GM12873 (cell line): ENCODE results near the gene PPP1R1C.

Experiments
- TF ChIP-seq, protein P1 (sequence below): IDR thresholded peaks from 2 replicates; pipeline ENCODE4 v1.5.1; 2012; ENCODE audit warnings: low read depth, mild to moderate bottlenecking, moderate library complexity, low read length, control low read depth; ENCODE audit not compliant: insufficient read depth; ENCODE audit errors: missing control alignments

PPP1R1C gene

GRCh38 chr2:181989099-181989498 lies 3.4 kb downstream of the PPP1R1C start:
- TF ChIP-seq, protein P1, sequence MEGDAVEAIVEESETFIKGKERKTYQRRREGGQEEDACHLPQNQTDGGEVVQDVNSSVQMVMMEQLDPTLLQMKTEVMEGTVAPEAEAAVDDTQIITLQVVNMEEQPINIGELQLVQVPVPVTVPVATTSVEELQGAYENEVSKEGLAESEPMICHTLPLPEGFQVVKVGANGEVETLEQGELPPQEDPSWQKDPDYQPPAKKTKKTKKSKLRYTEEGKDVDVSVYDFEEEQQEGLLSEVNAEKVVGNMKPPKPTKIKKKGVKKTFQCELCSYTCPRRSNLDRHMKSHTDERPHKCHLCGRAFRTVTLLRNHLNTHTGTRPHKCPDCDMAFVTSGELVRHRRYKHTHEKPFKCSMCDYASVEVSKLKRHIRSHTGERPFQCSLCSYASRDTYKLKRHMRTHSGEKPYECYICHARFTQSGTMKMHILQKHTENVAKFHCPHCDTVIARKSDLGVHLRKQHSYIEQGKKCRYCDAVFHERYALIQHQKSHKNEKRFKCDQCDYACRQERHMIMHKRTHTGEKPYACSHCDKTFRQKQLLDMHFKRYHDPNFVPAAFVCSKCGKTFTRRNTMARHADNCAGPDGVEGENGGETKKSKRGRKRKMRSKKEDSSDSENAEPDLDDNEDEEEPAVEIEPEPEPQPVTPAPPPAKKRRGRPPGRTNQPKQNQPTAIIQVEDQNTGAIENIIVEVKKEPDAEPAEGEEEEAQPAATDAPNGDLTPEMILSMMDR, result no peak

- TF ChIP-seq, protein P1, result no peak
These were observed 5.7 kb downstream of the PPP1R1C start for GRCh38 chr2:181991171-181991885.

DNA sequence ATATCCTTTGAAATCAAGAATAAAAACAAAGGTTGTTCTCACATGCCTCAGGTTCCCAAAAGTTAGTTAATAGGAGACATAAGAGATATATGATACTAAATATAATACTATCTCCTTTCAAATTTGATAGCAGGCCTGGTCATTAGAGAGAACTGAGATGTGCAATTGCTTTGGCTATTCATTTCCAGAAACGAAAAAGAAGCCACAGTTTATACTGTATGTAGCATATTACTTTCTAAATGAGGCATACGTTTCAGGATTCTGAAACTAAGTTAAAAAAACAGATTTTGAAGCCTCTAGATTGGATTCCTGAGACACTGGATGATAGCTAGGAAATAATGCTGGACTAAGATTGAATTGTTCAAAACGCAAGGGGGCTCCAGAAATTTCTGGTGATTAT lies 7.1 kb downstream of the PPP1R1C start:
- TF ChIP-seq, protein P1, result no peak

GRCh38 chr2:181995289-181995688 lies 9.6 kb downstream of the PPP1R1C start:
- TF ChIP-seq, protein P1, result no peak

GRCh38 chr2:181998041-181998835 lies 12.6 kb downstream of the PPP1R1C start:
- TF ChIP-seq, protein P1, result no peak

DNA sequence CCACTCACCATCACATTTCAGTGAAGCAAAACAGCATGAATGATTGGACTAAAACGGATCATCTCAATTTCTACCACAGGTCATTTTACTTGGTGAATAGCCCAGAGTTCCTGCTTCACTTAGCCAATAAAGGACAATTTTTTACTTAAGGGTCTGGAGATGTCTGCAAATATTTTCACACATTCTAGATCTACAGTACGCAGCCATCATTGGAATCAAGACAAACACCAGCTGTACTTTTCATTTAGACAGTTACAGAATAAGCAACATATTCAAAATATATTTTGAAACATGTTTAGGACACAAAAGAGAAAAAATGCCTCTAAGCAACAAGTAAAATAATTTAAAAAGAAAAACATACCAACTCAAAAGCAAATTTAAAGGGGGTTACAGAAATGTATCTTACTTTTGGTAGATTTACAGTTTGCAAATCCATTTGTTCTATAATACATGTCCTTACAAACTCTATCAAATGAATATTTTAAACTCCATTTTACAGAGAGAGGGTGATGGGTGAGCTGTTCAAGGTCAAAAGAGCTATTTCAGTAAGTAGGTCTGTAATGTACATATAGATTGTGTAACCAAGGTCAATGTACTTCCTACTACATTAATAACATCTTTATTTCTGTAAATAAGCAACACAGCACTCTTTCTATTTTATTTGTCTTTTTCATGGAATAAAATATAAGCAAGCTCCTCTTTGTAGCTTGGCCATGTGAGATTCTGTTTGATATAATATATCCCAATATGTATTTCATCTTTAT lies 13.4 kb downstream of the PPP1R1C start:
- TF ChIP-seq, protein P1, result no peak

- TF ChIP-seq, protein P1, result no peak
These were observed 14.3 kb downstream of the PPP1R1C start for GRCh38 chr2:181999911-182000310.
